ENCODE results near the gene ZFYVE21.

ZFYVE21 gene

GRCh38 chr14:103692871-103693270, 22.7 kb upstream of the ZFYVE21 start:
- no peak for DNase-seq

- DNase-seq, result no peak
These were observed 22.1 kb upstream of the ZFYVE21 start for GRCh38 chr14:103693515-103693914.

GRCh38 chr14:103694572-103695026, 21.0 kb upstream of the ZFYVE21 start:
- DNase-seq, result no peak

- DNase-seq, result no peak
These were observed 20.1 kb upstream of the ZFYVE21 start for GRCh38 chr14:103695296-103696069.

- no peak for DNase-seq
These were observed 19.6 kb upstream of the ZFYVE21 start for GRCh38 chr14:103696070-103696402.

- DNase-seq, result no peak
These were observed 19.0 kb upstream of the ZFYVE21 start for GRCh38 chr14:103696466-103697071.

DNA sequence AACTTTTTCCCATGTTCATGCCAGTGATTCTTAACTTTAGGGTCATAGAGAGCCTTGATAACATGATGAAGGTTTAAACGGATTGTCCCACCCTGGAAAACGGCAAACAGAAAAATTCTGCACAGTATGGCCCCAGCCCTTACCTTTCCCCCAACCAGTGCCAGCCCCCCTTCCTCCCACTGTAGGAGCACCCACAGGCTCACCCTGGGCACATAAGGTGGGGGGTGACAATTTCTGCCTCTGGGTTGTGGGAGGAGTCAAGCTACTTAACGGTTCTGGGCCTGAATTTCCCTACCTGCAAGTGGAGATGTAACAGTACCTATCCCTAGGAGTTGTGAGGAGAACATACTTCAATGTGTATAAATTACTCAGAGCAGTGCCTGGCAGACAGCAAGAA, 18.4 kb upstream of the ZFYVE21 start:
- no peak for DNase-seq

- DNase-seq, result no peak
These were observed 17.8 kb upstream of the ZFYVE21 start for GRCh38 chr14:103697603-103698379.

- DNase-seq, result no peak
These were observed 17.0 kb upstream of the ZFYVE21 start for GRCh38 chr14:103698380-103699260.

DNA sequence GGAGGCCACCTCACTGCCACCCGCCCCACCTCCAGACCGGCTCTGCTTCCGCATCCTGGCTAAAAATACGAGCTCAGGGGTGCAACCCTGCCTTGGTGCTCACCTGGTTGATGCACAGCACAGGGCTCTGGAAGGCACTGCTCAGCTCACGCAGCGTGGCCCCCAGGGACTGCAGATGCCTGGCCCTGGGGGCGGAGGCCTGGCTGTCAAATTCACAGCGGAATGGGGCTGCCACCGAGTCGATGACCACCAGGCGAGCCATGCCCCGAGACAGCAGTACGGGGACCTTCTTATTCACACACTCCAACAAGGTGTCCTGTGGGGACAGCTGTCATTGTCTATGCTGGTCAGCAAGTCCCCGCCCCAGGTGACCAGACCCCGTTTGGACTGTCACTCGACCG, 16.3 kb upstream of the ZFYVE21 start:
- DNase-seq, result no peak

GRCh38 chr14:103699901-103700752, 15.5 kb upstream of the ZFYVE21 start:
- DNase-seq, result no peak

- DNase-seq, result no peak
These were observed 14.7 kb upstream of the ZFYVE21 start for GRCh38 chr14:103700753-103701490.

GRCh38 chr14:103702095-103702494, 13.5 kb upstream of the ZFYVE21 start:
- DNase-seq, result no peak

DNA sequence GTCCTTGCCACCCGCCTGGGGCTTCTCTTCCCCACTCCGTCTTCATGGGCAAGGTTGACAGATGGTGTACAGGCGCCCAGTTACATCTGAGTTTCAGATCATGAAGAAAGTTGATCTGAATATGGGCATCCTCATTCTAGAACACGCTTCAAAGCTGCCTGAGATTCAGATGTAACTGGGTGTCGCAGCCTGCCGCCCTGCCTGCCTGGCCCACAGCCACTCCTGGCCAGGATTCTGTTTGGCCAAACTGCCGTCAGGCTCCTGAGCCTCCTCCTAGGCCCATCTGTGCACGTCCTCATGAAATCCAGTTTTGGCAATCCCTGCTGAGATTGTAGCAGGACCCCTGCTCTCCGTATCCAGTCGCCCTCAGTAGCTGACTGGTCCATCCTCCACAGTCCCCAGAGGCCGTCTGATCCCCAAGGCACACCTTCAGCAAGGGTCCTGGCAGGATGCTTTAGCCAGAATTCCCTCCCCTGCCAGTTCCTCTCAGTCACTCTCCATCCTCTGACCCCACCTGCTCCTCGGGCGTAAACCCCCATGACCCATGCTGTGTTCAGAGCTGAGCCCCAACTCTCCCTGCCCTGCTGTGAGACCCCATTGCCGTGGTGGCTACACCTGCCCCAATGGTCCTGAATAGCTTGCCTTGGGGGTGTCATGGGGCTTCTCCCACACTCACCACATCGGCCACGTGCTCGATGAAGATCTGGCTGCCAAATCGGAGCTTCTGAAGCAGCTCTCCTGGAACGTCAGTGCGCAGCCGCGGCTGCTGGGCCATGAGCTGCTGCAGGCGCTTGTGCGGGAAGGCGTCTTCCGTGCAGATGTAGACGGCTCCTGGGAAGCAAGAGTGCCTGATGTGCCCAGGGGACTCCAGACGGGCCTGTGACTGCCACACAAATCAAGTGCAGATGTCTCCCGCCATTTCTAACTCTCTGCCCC, 12.8 kb upstream of the ZFYVE21 start:
- peak; percentile 32 for DNase-seq

- DNase-seq, result no peak
These were observed 11.9 kb upstream of the ZFYVE21 start for GRCh38 chr14:103703433-103704385.

DNA sequence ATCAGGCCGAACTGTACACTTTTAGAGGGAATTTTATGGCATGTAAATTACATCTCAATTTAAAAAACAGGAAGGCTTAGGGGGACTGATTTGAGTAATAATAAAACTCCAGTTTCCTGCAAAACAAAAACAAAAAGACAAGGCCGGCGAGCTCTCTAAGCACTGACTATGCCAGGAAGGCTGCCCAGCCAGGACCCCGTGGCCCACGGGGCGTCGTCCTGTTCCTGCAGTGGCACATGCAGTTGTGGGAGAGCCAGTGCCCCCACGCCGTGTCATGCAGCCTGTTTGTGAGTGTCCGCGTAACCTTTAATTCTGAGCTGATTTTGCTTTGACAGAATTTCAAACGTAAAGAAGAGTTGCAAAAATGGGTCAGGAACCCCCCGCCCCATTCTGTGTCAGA, 10.9 kb upstream of the ZFYVE21 start:
- DNase-seq, result no peak

DNA sequence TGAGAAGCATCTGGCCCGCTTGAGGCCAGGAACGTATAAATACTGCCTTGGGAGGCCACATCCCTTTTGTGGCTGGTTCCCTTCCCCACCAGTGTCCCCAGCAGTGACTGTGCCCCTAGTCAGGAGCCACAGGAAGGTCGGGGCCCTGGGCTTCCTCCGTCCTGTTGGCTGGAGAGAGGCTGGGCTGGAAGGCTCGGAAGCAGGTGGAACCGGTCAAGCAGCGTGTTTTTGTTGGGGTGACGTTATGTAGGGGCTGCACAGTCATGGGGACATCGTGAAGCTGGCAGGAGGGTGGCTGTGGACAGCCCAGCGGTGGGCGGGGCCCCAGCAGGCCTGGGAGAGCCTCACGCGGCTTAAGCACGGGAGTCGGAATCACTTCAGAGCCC, 10.5 kb upstream of the ZFYVE21 start:
- DNase-seq, result no peak

GRCh38 chr14:103705504-103706284, 9.9 kb upstream of the ZFYVE21 start:
- DNase-seq, result no peak
